ENCODE results near the gene CTIF. TPM values are rescaled to one million over a fixed set of nuclear protein-coding genes. Genes with fewer than 3 reads are reported as not detected.

Gene CTIF
- polyA plus RNA-seq, 1 donor, result 15.0 TPM

DNA sequence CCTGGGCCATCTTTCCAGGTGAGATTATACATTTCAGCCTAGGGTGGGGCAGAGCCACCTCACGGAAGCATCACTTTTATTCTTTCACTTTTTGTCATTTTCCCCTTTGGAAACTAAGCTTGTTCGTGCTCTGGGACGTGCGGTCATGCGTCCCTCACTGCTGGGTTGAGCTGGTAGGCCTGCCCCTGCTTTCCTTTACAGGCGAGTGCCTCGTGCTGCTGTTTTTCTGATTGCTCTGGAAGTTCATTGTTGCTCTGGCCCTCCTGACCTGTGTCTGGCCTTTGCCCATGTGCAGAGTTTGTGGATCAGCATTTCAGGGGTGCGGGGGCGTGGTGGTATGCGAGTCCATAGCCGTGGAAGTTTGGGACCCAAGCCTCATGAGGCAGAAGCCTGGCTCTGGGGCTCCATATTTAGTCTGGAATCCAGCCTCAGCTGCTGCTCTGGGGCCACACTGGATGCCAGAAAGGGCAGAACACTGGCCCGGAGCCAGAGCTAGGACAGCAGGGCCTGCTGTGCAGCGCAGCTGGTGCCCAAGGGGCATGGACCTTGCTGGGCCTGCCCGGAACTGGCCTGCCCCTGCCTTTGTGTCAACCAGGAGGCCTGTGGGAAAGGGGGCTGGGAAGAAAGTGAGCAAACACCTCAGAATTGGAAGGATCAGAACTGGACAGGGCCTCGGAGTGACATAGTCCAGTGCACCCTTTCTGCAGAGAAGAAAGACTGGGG is 51.1 kb downstream of the CTIF start:
- WGBS (ENCODE audit: insufficient coverage, low lambda C conversion rate), result no CpG with 5 or more reads among the region's 15 CpGs
- H3K4me1 ChIP-seq (ENCODE audit: control insufficient read depth, insufficient read depth, low read length), result no peaks in the 10 kb centered on the region
- H3K36me3 ChIP-seq (ENCODE audit: control insufficient read depth, insufficient read depth, low read length), result no peaks in the 10 kb centered on the region
- no peaks in the 10 kb centered on the region for H3K9me3 ChIP-seq (ENCODE audit: control insufficient read depth, low read depth, low read length)
- H3K4me3 ChIP-seq (ENCODE audit: low read length), result no peak overlapping the region
- H3K27ac ChIP-seq (ENCODE audit: low read length), result no peak overlapping the region
- no peaks in the 10 kb centered on the region for H3K27me3 ChIP-seq (ENCODE audit: control insufficient read depth, insufficient read depth, low read length)
- no peak for DNase-seq

- Histone ChIP-seq H3K27ac (ENCODE audit: low read length) (no peak overlapping the region), H3K4me3 (ENCODE audit: low read length) (no peak overlapping the region), H3K9me3 (ENCODE audit: control insufficient read depth, low read depth, low read length) (no peaks in the 10 kb centered on the region), H3K4me1 (ENCODE audit: control insufficient read depth, insufficient read depth, low read length) (no peaks in the 10 kb centered on the region), H3K36me3 (ENCODE audit: control insufficient read depth, insufficient read depth, low read length) (no peaks in the 10 kb centered on the region), H3K27me3 (ENCODE audit: control insufficient read depth, insufficient read depth, low read length) (no peaks in the 10 kb centered on the region)
- WGBS (ENCODE audit: insufficient coverage, low lambda C conversion rate), result 93% methylated on average over 3 of the region's 5 CpGs
- DNase-seq, result no peak
These were observed 51.8 kb downstream of the CTIF start for GRCh38 chr18:48590678-48591077.

DNA sequence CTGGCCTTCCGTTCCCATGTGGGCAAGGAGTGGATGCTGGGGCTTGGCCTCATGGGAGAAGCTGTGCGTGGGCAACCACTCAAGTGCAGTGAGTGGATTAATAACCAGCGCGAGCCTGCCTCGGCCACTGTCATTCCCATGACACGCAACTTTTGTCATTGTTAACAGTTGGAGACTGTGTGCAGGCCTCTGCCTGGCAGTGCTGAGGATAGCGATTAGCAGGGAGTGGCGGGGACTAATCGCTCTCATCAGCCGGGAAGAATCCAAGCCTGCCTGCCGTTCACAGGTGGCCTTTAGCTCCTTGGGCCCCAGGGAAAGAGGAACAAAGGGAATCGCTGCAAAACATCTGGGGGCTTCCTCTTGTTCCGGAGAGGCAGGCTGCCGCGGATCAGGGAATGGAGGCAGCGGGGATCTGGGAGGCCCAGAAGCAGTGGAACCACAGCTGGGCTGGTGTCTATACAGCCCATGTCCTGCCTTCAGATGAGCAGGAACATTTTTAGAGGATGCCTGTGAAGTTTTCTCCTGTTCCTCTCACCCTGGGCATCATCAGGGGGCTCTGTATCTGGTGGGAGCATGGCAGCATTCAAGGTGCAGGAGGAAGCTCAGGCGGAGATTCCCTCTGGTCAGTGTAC is 53.8 kb downstream of the CTIF start:
- no peaks in the 10 kb centered on the region for H3K36me3 ChIP-seq (ENCODE audit: control insufficient read depth, insufficient read depth, low read length)
- no peaks in the 10 kb centered on the region for H3K27me3 ChIP-seq (ENCODE audit: control insufficient read depth, insufficient read depth, low read length)
- H3K4me1 ChIP-seq (ENCODE audit: control insufficient read depth, insufficient read depth, low read length), result no peaks in the 10 kb centered on the region
- DNase-seq, result peak in 1 of 2 donors; percentile 32
- WGBS (ENCODE audit: insufficient coverage, low lambda C conversion rate), result no CpG with 5 or more reads among the region's 17 CpGs
- no peak overlapping the region for H3K27ac ChIP-seq (ENCODE audit: low read length)
- H3K4me3 ChIP-seq (ENCODE audit: low read length), result no peak overlapping the region
- no peaks in the 10 kb centered on the region for H3K9me3 ChIP-seq (ENCODE audit: control insufficient read depth, low read depth, low read length)

DNA sequence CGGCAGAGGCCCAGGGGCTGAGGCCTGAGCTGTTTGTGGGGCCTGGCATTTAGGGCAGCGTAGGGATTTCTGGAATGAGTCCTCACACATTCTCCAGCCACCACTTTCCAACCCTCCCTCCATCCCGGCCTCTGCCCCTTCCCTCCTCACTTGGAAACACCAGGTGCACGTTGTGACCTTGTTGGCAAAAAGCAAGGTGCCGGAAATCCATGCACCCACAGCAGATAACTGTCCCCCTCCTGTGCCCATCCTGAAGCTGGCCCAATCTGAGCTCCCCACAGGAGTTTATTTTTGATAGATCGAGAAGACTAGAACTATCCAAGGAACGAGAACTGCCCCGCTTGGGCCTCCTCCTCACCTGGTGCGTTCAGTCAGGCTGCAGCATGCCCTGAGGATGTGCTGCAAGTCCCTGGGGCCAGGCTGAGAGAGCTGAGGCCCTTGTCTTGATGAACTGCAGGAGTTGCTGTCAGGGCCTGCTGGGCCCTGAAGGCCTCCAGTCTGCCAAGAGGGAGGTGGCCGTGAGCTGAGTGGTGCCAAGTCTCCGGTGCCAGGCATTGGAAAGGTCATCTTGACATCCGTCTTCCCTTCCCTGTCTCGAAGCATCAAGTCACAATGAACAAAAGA is 55.8 kb downstream of the CTIF start:
- no peak for DNase-seq
- no peaks in the 10 kb centered on the region for H3K4me1 ChIP-seq (ENCODE audit: control insufficient read depth, insufficient read depth, low read length)

DNA sequence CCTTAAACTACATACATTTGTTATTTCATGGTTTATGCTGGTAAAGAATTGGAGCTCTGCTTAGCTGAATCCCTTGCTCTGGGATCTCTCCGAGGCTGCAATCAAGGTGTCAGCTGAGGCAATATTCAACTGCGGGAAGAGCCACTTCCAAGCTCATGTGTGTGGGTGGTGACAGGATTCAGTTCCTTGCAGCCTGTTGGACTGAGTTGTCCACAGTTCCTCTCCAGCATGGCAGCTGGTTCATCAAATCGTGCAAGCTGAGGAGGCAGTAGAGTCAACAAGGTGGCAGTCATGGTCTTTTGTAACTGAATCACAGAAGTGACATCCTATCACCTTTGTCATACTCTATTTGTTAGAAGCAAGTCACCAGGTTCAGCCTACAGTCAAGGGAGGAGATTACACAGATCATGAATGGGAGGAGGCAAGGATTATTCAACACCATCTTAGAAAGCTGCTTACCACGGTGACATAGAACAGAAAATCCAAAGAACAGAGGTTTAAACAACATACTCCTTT is 56.9 kb downstream of the CTIF start:
- Histone ChIP-seq H3K27me3 (ENCODE audit: control insufficient read depth, insufficient read depth, low read length) (no peaks in the 10 kb centered on the region), H3K9me3 (ENCODE audit: control insufficient read depth, low read depth, low read length) (no peaks in the 10 kb centered on the region), H3K4me1 (ENCODE audit: control insufficient read depth, insufficient read depth, low read length) (no peaks in the 10 kb centered on the region), H3K36me3 (ENCODE audit: control insufficient read depth, insufficient read depth, low read length) (no peaks in the 10 kb centered on the region), H3K4me3 (ENCODE audit: low read length) (no peak overlapping the region), H3K27ac (ENCODE audit: low read length) (no peak overlapping the region)
- whole genome bisulfite sequencing (ENCODE audit: insufficient coverage, low lambda C conversion rate), result 100% methylated on average over 1 of the region's 4 CpGs
- no peak for DNase-seq

More for the DNA sequence above, 55.8 kb downstream of the CTIF start:
- no CpG with 5 or more reads among the region's 13 CpGs for WGBS (ENCODE audit: insufficient coverage, low lambda C conversion rate)
- Histone ChIP-seq H3K9me3 (ENCODE audit: control insufficient read depth, low read depth, low read length) (no peaks in the 10 kb centered on the region), H3K36me3 (ENCODE audit: control insufficient read depth, insufficient read depth, low read length) (no peaks in the 10 kb centered on the region), H3K27me3 (ENCODE audit: control insufficient read depth, insufficient read depth, low read length) (no peaks in the 10 kb centered on the region), H3K27ac (ENCODE audit: low read length) (no peak overlapping the region), H3K4me3 (ENCODE audit: low read length) (no peak overlapping the region)

GRCh38 chr18:48597110-48597509 is 58.3 kb downstream of the CTIF start:
- DNase-seq, result no peak
- Histone ChIP-seq H3K9me3 (ENCODE audit: control insufficient read depth, low read depth, low read length) (no peaks in the 10 kb centered on the region), H3K4me1 (ENCODE audit: control insufficient read depth, insufficient read depth, low read length) (no peaks in the 10 kb centered on the region), H3K27ac (ENCODE audit: low read length) (no peak overlapping the region), H3K27me3 (ENCODE audit: control insufficient read depth, insufficient read depth, low read length) (no peaks in the 10 kb centered on the region), H3K36me3 (ENCODE audit: control insufficient read depth, insufficient read depth, low read length) (no peaks in the 10 kb centered on the region), H3K4me3 (ENCODE audit: low read length) (no peak overlapping the region)
- 100% methylated on average over 1 of the region's 5 CpGs for WGBS (ENCODE audit: insufficient coverage, low lambda C conversion rate)

- Histone ChIP-seq H3K36me3 (ENCODE audit: control insufficient read depth, insufficient read depth, low read length) (no peaks in the 10 kb centered on the region), H3K9me3 (ENCODE audit: control insufficient read depth, low read depth, low read length) (no peaks in the 10 kb centered on the region)
- no CpG with 5 or more reads among the region's 3 CpGs for WGBS (ENCODE audit: insufficient coverage, low lambda C conversion rate)
These were observed 58.8 kb downstream of the CTIF start for GRCh38 chr18:48597671-48598070.

GRCh38 chr18:48599391-48599790 is 60.6 kb downstream of the CTIF start:
- WGBS (ENCODE audit: insufficient coverage, low lambda C conversion rate), result no CpG with 5 or more reads among the region's 4 CpGs
- H3K9me3 ChIP-seq (ENCODE audit: control insufficient read depth, low read depth, low read length), result no peaks in the 10 kb centered on the region

More at GRCh38 chr18:48597671-48598070, 58.8 kb downstream of the CTIF start:
- H3K27ac ChIP-seq (ENCODE audit: low read length), result no peak overlapping the region
- no peaks in the 10 kb centered on the region for H3K27me3 ChIP-seq (ENCODE audit: control insufficient read depth, insufficient read depth, low read length)
- H3K4me3 ChIP-seq (ENCODE audit: low read length), result no peak overlapping the region
- no peaks in the 10 kb centered on the region for H3K4me1 ChIP-seq (ENCODE audit: control insufficient read depth, insufficient read depth, low read length)
- no peak for DNase-seq

DNA sequence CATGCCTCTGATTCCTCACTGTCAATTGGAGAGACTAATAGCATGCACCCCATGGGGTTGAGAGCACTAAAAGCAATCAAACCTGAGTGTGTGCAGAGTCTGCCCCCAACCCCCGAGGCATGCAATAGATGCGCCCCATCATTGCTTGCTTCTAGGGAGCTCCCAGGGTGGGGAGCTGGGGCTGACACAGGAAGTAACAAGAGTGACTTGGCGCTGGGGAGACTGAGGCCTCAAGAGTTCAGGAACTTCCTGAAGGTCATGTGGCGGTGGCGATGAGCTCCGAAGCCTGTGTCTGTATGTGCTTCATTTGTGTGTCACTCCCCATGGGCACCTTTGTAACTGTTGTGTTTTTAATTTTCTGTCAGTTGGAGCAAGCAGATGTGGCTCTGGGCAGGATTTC is 61.2 kb downstream of the CTIF start:
- Histone ChIP-seq H3K36me3 (ENCODE audit: control insufficient read depth, insufficient read depth, low read length) (no peaks in the 10 kb centered on the region), H3K27me3 (ENCODE audit: control insufficient read depth, insufficient read depth, low read length) (no peaks in the 10 kb centered on the region), H3K27ac (ENCODE audit: low read length) (no peak overlapping the region), H3K9me3 (ENCODE audit: control insufficient read depth, low read depth, low read length) (no peaks in the 10 kb centered on the region), H3K4me3 (ENCODE audit: low read length) (no peak overlapping the region), H3K4me1 (ENCODE audit: control insufficient read depth, insufficient read depth, low read length) (no peaks in the 10 kb centered on the region)
- DNase-seq, result no peak
- WGBS (ENCODE audit: insufficient coverage, low lambda C conversion rate), result no CpG with 5 or more reads among the region's 6 CpGs

More at GRCh38 chr18:48599391-48599790, 60.6 kb downstream of the CTIF start:
- Histone ChIP-seq H3K4me1 (ENCODE audit: control insufficient read depth, insufficient read depth, low read length) (no peaks in the 10 kb centered on the region), H3K27me3 (ENCODE audit: control insufficient read depth, insufficient read depth, low read length) (no peaks in the 10 kb centered on the region), H3K4me3 (ENCODE audit: low read length) (no peak overlapping the region), H3K27ac (ENCODE audit: low read length) (no peak overlapping the region), H3K36me3 (ENCODE audit: control insufficient read depth, insufficient read depth, low read length) (no peaks in the 10 kb centered on the region)
- no peak for DNase-seq

- WGBS (ENCODE audit: insufficient coverage, low lambda C conversion rate), result no CpG with 5 or more reads among the region's 8 CpGs
- no peaks in the 10 kb centered on the region for H3K27me3 ChIP-seq (ENCODE audit: control insufficient read depth, insufficient read depth, low read length)
- no peaks in the 10 kb centered on the region for H3K36me3 ChIP-seq (ENCODE audit: control insufficient read depth, insufficient read depth, low read length)
- H3K4me1 ChIP-seq (ENCODE audit: control insufficient read depth, insufficient read depth, low read length), result no peaks in the 10 kb centered on the region
- H3K4me3 ChIP-seq (ENCODE audit: low read length), result no peak overlapping the region
- no peaks in the 10 kb centered on the region for H3K9me3 ChIP-seq (ENCODE audit: control insufficient read depth, low read depth, low read length)
- no peak for DNase-seq
- H3K27ac ChIP-seq (ENCODE audit: low read length), result no peak overlapping the region
These were observed 61.7 kb downstream of the CTIF start for GRCh38 chr18:48600456-48601090.

Data from large intestine (tissue), 3 donors.